GM10266 (cell line): ENCODE results near the gene OR1N1.

Source experiments
- DNase-seq: peaks from one replicate; pipeline ENCODE4 v3.0.0; 2012; ENCODE audit errors: extremely low spot score
- CTCF ChIP-seq: IDR thresholded peaks from 2 replicates; pipeline ENCODE4 v1.5.1; 2012; ENCODE audit warnings: mild to moderate bottlenecking, low read depth; ENCODE audit not compliant: control insufficient read depth, insufficient read depth; ENCODE audit errors: missing control alignments

OR1N1 gene

GRCh38 chr9:122518226-122518625 is 8.9 kb downstream of the OR1N1 start:
- no peak for DNase-seq
- no peak for TF ChIP-seq CTCF

- no peak for TF ChIP-seq CTCF
- no peak for DNase-seq
Measured at GRCh38 chr9:122510502-122510901, 16.6 kb downstream of the OR1N1 start, which contains the start of gene OR1J2. TSS of gene OR1J2 (plus strand) at chr9:122510802. CDS start at chr9:122510802, 0 bp downstream.

- no peak for TF ChIP-seq CTCF
- no peak for DNase-seq
Measured at GRCh38 chr9:122506964-122507363, 20.1 kb downstream of the OR1N1 start.

GRCh38 chr9:122498883-122499288 is 28.2 kb downstream of the OR1N1 start:
- TF ChIP-seq CTCF, result peak; percentile 74
- DNase-seq, result peak; percentile 46

- no peak for DNase-seq
Measured at GRCh38 chr9:122479062-122479461, 48.0 kb downstream of the OR1N1 start.

GRCh38 chr9:122477826-122478225 is 49.3 kb downstream of the OR1N1 start, which contains the start of gene OR1J1:
TSS of gene OR1J1 (minus strand) at chr9:122477926. CDS start at chr9:122477926, 0 bp downstream.
- no peak for DNase-seq
- no peak for TF ChIP-seq CTCF

More at GRCh38 chr9:122479062-122479461, 48.0 kb downstream of the OR1N1 start:
- no peak for TF ChIP-seq CTCF

- no peak for DNase-seq
- no peak for TF ChIP-seq CTCF
Measured at GRCh38 chr9:122477346-122477745, 49.7 kb downstream of the OR1N1 start.
